A549 (cell line): ENCODE measurements around the gene ATL2. TPM values are rescaled to one million over a fixed set of nuclear protein-coding genes. Genes with fewer than 3 reads are reported as not detected.

ENCODE experiments used
- ATAC-seq, 2 experiments: fragments of 200-7000 bp in 1 of 2; fragments of >200 bp in 1 of 2; cut with Nextera tagmentation in 1 of 2; cut with Tn5 transposase in 1 of 2; 3 replicates each; pipeline versions ENCODE4 v1.8.0 to v1.9.1; 2018 to 2020; ENCODE audit warnings: mild to moderate bottlenecking in 1 of 2, moderate library complexity in 1 of 2
- CTCF ChIA-PET: fragments of 300-600 bp; sonication (Branson Sonifier 250); formaldehyde crosslinking; extraction: SDS; loops from one replicate; lab custom pipeline; 2021; ENCODE audit warnings: antibody characterized with exemption, inconsistent platforms; lab: Yijun Ruan, JAX
- POLR2A ChIA-PET: fragments of 350-600 bp; formaldehyde crosslinking; extraction: SDS; loops from one replicate; lab custom pipeline; 2021; ENCODE audit warnings: antibody characterized with exemption, inconsistent platforms; lab: Yijun Ruan, JAX
- DNase-seq, 2 experiments: peaks; one replicate each; pipeline versions ENCODE4 v3.0.0 to v3.0.0-alpha.2; 2011 to 2016; ENCODE audit warnings: low read depth in 1 of 2, low spot score in 1 of 2
- FAIRE-seq: peaks from 2 replicates; lab custom pipeline; 2011; peaks lifted over from hg19 to GRCh38; lab: Jason Lieb, UNC
- H3K27ac ChIP-seq, 2 experiments: fragments of >200 bp; sonication (Bioruptor Twin); formaldehyde crosslinking; 3 replicates each; pipeline ENCODE4 v1.5.1; 2016 to 2017
- H3K4me1 ChIP-seq: fragments of >200 bp; sonication (Bioruptor Twin); formaldehyde crosslinking; 3 replicates; pipeline ENCODE4 v1.6.1; 2016
- H3K4me2 ChIP-seq: fragments of >200 bp; sonication (Bioruptor Twin); formaldehyde crosslinking; 3 replicates; pipeline ENCODE4 v1.6.1; 2016
- H3K4me3 ChIP-seq: fragments of >200 bp; sonication (Bioruptor Twin); formaldehyde crosslinking; 3 replicates; pipeline ENCODE4 v1.5.1; 2016
- H3K9me3 ChIP-seq: fragments of >200 bp; sonication (Bioruptor Twin); formaldehyde crosslinking; 3 replicates; pipeline ENCODE4 v1.6.1; 2016
- ATOH8 ChIP-seq: fragments of 250-450 bp; sonication (Bioruptor Pico); IDR thresholded peaks from 2 replicates; pipeline ENCODE4 v1.5.0; 2020; ENCODE audit warnings: low read depth, mild to moderate bottlenecking, moderate library complexity
- BHLHE40 ChIP-seq: IDR thresholded peaks from 2 replicates; pipeline ENCODE4 v1.6.1; 2012; ENCODE audit warnings: low read depth, low read length, inconsistent platforms
- CBX8 ChIP-seq: fragments of 200-600 bp; sonication (generic); IDR thresholded peaks from 2 replicates; pipeline ENCODE4 v1.6.1; 2016
- CEBPB ChIP-seq, 2 experiments: fragments of >200 bp in 1 of 2; sonication (Bioruptor Twin) in 1 of 2; formaldehyde crosslinking in 1 of 2; IDR thresholded peaks; 2 replicates each; pipeline ENCODE4 v1.6.1; 2012 to 2016
- CHD2 ChIP-seq: fragments of 150-350 bp; IDR thresholded peaks from 2 replicates; pipeline ENCODE4 v1.6.1; 2014; ENCODE audit warnings: low read length; ENCODE audit not compliant: partially characterized antibody
- EHF ChIP-seq: fragments of 250-450 bp; sonication (Bioruptor Pico); IDR thresholded peaks from 2 replicates; pipeline ENCODE4 v1.5.0; 2020; ENCODE audit warnings: mild to moderate bottlenecking
- EHMT2 ChIP-seq: fragments of 200-600 bp; sonication (generic); IDR thresholded peaks from 2 replicates; pipeline ENCODE4 v1.6.1; 2016; ENCODE audit warnings: antibody characterized with exemption, low read depth, mild to moderate bottlenecking, moderate library complexity
- ELK1 ChIP-seq: fragments of 150-350 bp; IDR thresholded peaks from 2 replicates; pipeline ENCODE4 v1.6.1; 2014; ENCODE audit warnings: low read depth, mild to moderate bottlenecking, low read length
- EP300 ChIP-seq, 2 experiments: fragments of >200 bp; sonication (Bioruptor Twin); formaldehyde crosslinking; IDR thresholded peaks; 2 replicates in 1 of 2; 3 replicates in 1 of 2; pipeline ENCODE4 v1.6.1; 2016 to 2017
- FOSB ChIP-seq: fragments of 250-450 bp; sonication (Bioruptor Pico); IDR thresholded peaks from 2 replicates; pipeline ENCODE4 v1.5.0; 2020; ENCODE audit warnings: mild to moderate bottlenecking, moderate library complexity
- FOXS1 ChIP-seq: fragments of 250-450 bp; sonication (Bioruptor Pico); IDR thresholded peaks from 2 replicates; pipeline ENCODE4 v1.5.0; 2020; ENCODE audit warnings: mild to moderate bottlenecking, moderate library complexity
- GATA3 ChIP-seq: IDR thresholded peaks from 2 replicates; pipeline ENCODE4 v1.6.1; 2012; ENCODE audit warnings: borderline replicate concordance
- HES2 ChIP-seq: fragments of >200 bp; sonication (Bioruptor Twin); formaldehyde crosslinking; IDR thresholded peaks from 2 replicates; pipeline ENCODE4 v1.6.1; 2016
- HMGXB4 ChIP-seq: fragments of 250-450 bp; sonication (Bioruptor Pico); IDR thresholded peaks from 2 replicates; pipeline ENCODE4 v1.5.0; 2021; ENCODE audit warnings: mild to moderate bottlenecking, moderate library complexity, borderline replicate concordance
- HOXB13 ChIP-seq: fragments of 250-450 bp; sonication (Bioruptor Pico); IDR thresholded peaks from 2 replicates; pipeline ENCODE4 v1.5.0; 2020; ENCODE audit warnings: low read depth, mild to moderate bottlenecking, moderate library complexity
- HOXB5 ChIP-seq: fragments of 250-450 bp; sonication (Bioruptor Pico); IDR thresholded peaks from 2 replicates; pipeline ENCODE4 v1.5.0; 2020; ENCODE audit warnings: mild to moderate bottlenecking, moderate library complexity
- JUN ChIP-seq, 2 experiments: fragments of >200 bp; sonication (Bioruptor Twin); formaldehyde crosslinking; IDR thresholded peaks; 2 replicates in 1 of 2; 3 replicates in 1 of 2; pipeline ENCODE4 v1.6.1; 2016 to 2017
- MAFK ChIP-seq: fragments of 450-650 bp; IDR thresholded peaks from 2 replicates; pipeline ENCODE4 v1.6.1; 2014; ENCODE audit not compliant: partially characterized antibody
- NFE2L2 ChIP-seq: fragments of 150-350 bp; conservative IDR thresholded peaks from 2 replicates; pipeline ENCODE4 v1.6.1; 2014; ENCODE audit warnings: low read length
- NR3C1 ChIP-seq: fragments of >200 bp; sonication (Bioruptor Twin); formaldehyde crosslinking; IDR thresholded peaks from 3 replicates; pipeline ENCODE4 v1.6.1; 2017
- PHF8 ChIP-seq: fragments of 200-600 bp; sonication (generic); IDR thresholded peaks from 2 replicates; pipeline ENCODE4 v1.6.1; 2016; ENCODE audit warnings: low read depth, mild to moderate bottlenecking, antibody characterized with exemption, moderate library complexity, borderline replicate concordance
- RAD21 ChIP-seq, 2 experiments: fragments of >200 bp in 1 of 2; sonication (Bioruptor Twin) in 1 of 2; formaldehyde crosslinking in 1 of 2; IDR thresholded peaks in 1 of 2; conservative IDR thresholded peaks in 1 of 2; 2 replicates in 1 of 2; 3 replicates in 1 of 2; pipeline ENCODE4 v1.6.1; 2012 to 2018; ENCODE audit warnings: inconsistent platforms in 1 of 2
- RARB ChIP-seq: fragments of 250-450 bp; sonication (Bioruptor Pico); IDR thresholded peaks from 2 replicates; pipeline ENCODE4 v1.8.0; 2021; ENCODE audit warnings: mild to moderate bottlenecking, moderate library complexity
- RCOR1 ChIP-seq: fragments of 150-350 bp; IDR thresholded peaks from 2 replicates; pipeline ENCODE4 v1.6.1; 2014; ENCODE audit warnings: antibody characterized with exemption, low read length, low read depth
- REST ChIP-seq: fragments of 200-600 bp; sonication (generic); IDR thresholded peaks from 2 replicates; pipeline ENCODE4 v1.6.1; 2016; ENCODE audit warnings: antibody characterized with exemption, mild to moderate bottlenecking, moderate library complexity
- SMC3 ChIP-seq: fragments of >200 bp; sonication (Bioruptor Twin); formaldehyde crosslinking; IDR thresholded peaks from 3 replicates; pipeline ENCODE4 v1.6.1; 2018; ENCODE audit warnings: inconsistent platforms
- TFCP2L1 ChIP-seq: fragments of 250-450 bp; sonication (Bioruptor Pico); IDR thresholded peaks from 2 replicates; pipeline ENCODE4 v1.5.0; 2021; ENCODE audit warnings: mild to moderate bottlenecking
- TP53 ChIP-seq: fragments of 250-450 bp; sonication (Bioruptor Pico); IDR thresholded peaks from 2 replicates; pipeline ENCODE4 v1.5.0; 2021; ENCODE audit warnings: mild to moderate bottlenecking, moderate library complexity
- ZC3H11A ChIP-seq: fragments of 450-650 bp; IDR thresholded peaks from 2 replicates; pipeline ENCODE4 v1.6.1; 2014; ENCODE audit warnings: antibody characterized with exemption, mild to moderate bottlenecking
- ZSCAN20 ChIP-seq: fragments of 250-450 bp; sonication (Bioruptor Pico); IDR thresholded peaks from 2 replicates; pipeline ENCODE4 v1.8.0; 2022; ENCODE audit warnings: mild to moderate bottlenecking, moderate library complexity
- WGBS: methylation state at CpG from one replicate; pipeline ENCODE4 v1.1.6; 2017; ENCODE audit errors: missing lambda C conversion rate; 5-methylcytosine and 5-hydroxymethylcytosine counted together
- polyA plus RNA-seq, 4 experiments: library from polyadenylated mRNA; depleted of rRNA in 3 of 4; stranded (reverse); fragments of >200 nt; fragmentation: RNase III in 1 of 4; extraction: RNeasy Plus Mini Kit Qiagen cat#74134 plus additional on column Dnase treatment in 1 of 4; gene quantifications; 2 replicates in 3 of 4; 3 replicates in 1 of 4; pipeline ENCODE4 v1.2.3, GENCODE V29; 2011 to 2017

ATL2 gene
- polyA plus RNA-seq, 2 of the 4 experiments (the other 2 are of a cell fraction), result 77.6 to 85.3 TPM

GRCh38 chr2:38353402-38353801 lies 23.7 kb downstream of the ATL2 start:
- no peak for TF ChIP-seq RAD21 (conservative IDR thresholded peaks at IDR 0.05 in 1 of 2, IDR thresholded peaks at IDR 0.05 in 1 of 2)
- TF ChIP-seq CBX8, result no peak
- no peak for TF ChIP-seq PHF8
- TF ChIP-seq JUN (IDR thresholded peaks at IDR 0.05), result no peak
- TF ChIP-seq HOXB5 (CRISPR knock-in tag), result no peak
- no peak for TF ChIP-seq EP300 (IDR thresholded peaks at IDR 0.05)
- no peak for TF ChIP-seq EHF (CRISPR knock-in tag)
- no peak for TF ChIP-seq CEBPB (IDR thresholded peaks at IDR 0.05)
- TF ChIP-seq TFCP2L1 (CRISPR knock-in tag), result no peak
- no peak for TF ChIP-seq SMC3
- no peak for TF ChIP-seq HES2
- no peak for TF ChIP-seq GATA3
- H3K4me1 ChIP-seq, result no peaks in the 10 kb centered on the region
- FAIRE-seq (no peak), DNase-seq (no peak), ATAC-seq (no peak)
- ChIA-PET CTCF (interaction anchor here (0.9 to 2.8 kb wide), 5 partner anchors 9 to 52 kb away, joined by 3 to 14 read pairs (median 4); partner anchors contain the start of gene ATL2), POLR2A (no interaction called here)
- no peaks in the 10 kb centered on the region for H3K9me3 ChIP-seq
- H3K4me2 ChIP-seq, result no peak overlapping the region
- WGBS, result 86% methylated on average over 2 of the region's 2 CpGs
- H3K4me3 ChIP-seq, result no peak overlapping the region
- H3K27ac ChIP-seq, result no peak overlapping the region

- no peak for FAIRE-seq
- ATAC-seq, result peak in 1 of 2 experiments; percentile 19; a peak in 1 of 6 replicates
- no peak for DNase-seq
- POLR2A ChIA-PET, result no interaction called here
- no peaks in the 10 kb centered on the region for H3K4me1 ChIP-seq
- CTCF ChIA-PET, result interaction anchor here (1.4 to 2.8 kb wide), 2 partner anchors 24 to 35 kb away, joined by 4 to 14 read pairs; partner anchors contain the start of gene ATL2
- no peak overlapping the region for H3K27ac ChIP-seq
- TF ChIP-seq RCOR1 (no peak), EP300 (IDR thresholded peaks at IDR 0.05) (no peak), MAFK (no peak), NFE2L2 (no peak), CHD2 (no peak), NR3C1 (no peak), ELK1 (no peak), EHMT2 (no peak), FOSB (CRISPR knock-in tag) (no peak), REST (no peak), ZSCAN20 (CRISPR knock-in tag) (no peak), BHLHE40 (no peak), FOXS1 (no peak), HOXB13 (CRISPR knock-in tag) (no peak), HMGXB4 (CRISPR knock-in tag) (no peak), ATOH8 (no peak), TP53 (CRISPR knock-in tag) (no peak), RARB (CRISPR knock-in tag) (no peak), ZC3H11A (no peak)
- H3K4me2 ChIP-seq, result no peak overlapping the region
- no peaks in the 10 kb centered on the region for H3K9me3 ChIP-seq
- no peak overlapping the region for H3K4me3 ChIP-seq
Observed at GRCh38 chr2:38352336-38352735, 24.7 kb downstream of the ATL2 start.
